Muscle of leg (tissue), 11 donors: Measurements from ENCODE around the gene APC2. TPM values are rescaled to one million over a fixed set of nuclear protein-coding genes. Genes with fewer than 3 reads are reported as not detected.
"Not testable (repeated sequence)": the region's sequence is repeated elsewhere in the genome, so short reads cannot be mapped to it uniquely, and the experiment has no call there.

Experiments
- DNase-seq: peaks from one replicate; pipeline ENCODE4 v3.0.0; 2013
- H3K27ac ChIP-seq: one replicate; pipeline ENCODE4 v1.5.1; 2013; ENCODE audit warnings: mild to moderate bottlenecking, low read length, control low read depth
- H3K27me3 ChIP-seq: one replicate; pipeline ENCODE4 v1.6.1; 2013; ENCODE audit warnings: low read length; ENCODE audit not compliant: control insufficient read depth, insufficient read depth
- H3K36me3 ChIP-seq: one replicate; pipeline ENCODE4 v1.6.1; 2013; ENCODE audit warnings: low read length; ENCODE audit not compliant: control insufficient read depth, insufficient read depth
- H3K4me1 ChIP-seq: one replicate; pipeline ENCODE4 v1.6.1; 2013; ENCODE audit warnings: low read length; ENCODE audit not compliant: control insufficient read depth, insufficient read depth
- H3K4me3 ChIP-seq: one replicate; pipeline ENCODE4 v1.5.1; 2013; ENCODE audit warnings: low read length, control low read depth
- H3K9me3 ChIP-seq: replicated peaks from 2 replicates; pipeline ENCODE4 v1.6.1; 2013; ENCODE audit warnings: low read depth, low read length; ENCODE audit not compliant: control insufficient read depth
- WGBS: methylation state at CpG from one replicate; pipeline ENCODE4 v1.1.5; 2013; ENCODE audit warnings: missing lambda C conversion rate; ENCODE audit not compliant: insufficient coverage; 5-methylcytosine and 5-hydroxymethylcytosine counted together
- polyA plus RNA-seq, 8 donors: library from polyadenylated mRNA; unstranded; fragments of 120-200 nt; gene quantifications; one replicate each; pipeline versions ENCODE4 v1.2.1 to v1.2.3, GENCODE V29; 2013; ENCODE audit warnings: inconsistent platforms in 1 of 8, low replicate concordance in 1 of 8; ENCODE audit not compliant: insufficient read length in 8 of 8, insufficient read depth in 1 of 8
- total RNA-seq: library from RNA; stranded (reverse); fragments of 120-200 nt; gene quantifications from one replicate; pipeline ENCODE4 v1.2.4, GENCODE V29; 2013

APC2 gene
- total and polyA plus RNA-seq, 9 donors, result 0.40 to 1.3 (median 1.1) TPM

DNA sequence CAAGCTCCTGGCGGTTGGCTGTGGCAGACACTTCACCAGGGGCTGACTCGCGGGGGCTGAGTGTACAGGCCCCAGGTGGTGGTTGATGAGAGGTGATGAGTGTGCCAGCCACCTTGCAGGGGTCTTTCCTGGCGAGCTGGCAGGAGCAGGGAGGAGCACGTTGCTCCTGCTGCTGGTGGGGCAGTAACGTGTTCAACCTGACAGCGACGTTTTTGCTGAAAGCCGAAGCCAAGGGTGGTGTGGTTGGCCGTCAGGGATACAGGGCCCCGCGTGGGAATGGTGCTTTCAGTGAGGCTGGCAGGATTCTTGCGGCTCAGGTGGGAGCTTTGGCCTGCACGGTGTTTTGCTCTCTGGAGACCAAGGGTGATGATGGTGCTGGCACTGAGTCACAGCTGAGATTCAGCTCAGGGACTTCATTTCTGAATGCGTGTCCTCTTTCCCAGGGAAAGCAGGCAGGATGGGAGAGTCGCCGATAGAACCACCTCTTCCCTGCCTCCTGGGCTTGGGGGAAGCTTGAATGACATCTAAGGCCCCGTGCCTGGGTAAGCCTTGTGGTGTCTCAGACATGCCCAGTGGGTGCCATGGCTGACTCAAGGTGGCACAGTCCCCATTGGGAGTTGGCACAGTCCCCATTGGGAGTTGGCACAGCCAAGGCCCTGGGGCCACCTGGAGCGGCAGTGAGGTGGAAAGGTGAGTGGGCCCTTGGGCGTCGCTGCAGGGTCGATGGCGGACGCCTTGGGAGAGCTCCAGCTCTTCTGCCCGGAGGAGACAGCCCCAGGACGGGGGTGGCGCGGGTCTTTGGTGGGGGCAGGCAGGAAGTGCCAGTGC lies 33.7 kb upstream of the APC2 start:
- H3K27me3 ChIP-seq, result no peaks in the 10 kb centered on the region
- DNase-seq, result no peak
- 54% methylated on average over 20 of the region's 28 CpGs for WGBS
- no peak overlapping the region for H3K4me3 ChIP-seq
- H3K36me3 ChIP-seq, result peaks cover 57% of the 10 kb centered on the region
- H3K4me1 ChIP-seq, result peaks cover 45% of the 10 kb centered on the region
- H3K27ac ChIP-seq, result peak overlapping the region; percentile 38
- no peaks in the 10 kb centered on the region for H3K9me3 ChIP-seq

- peaks cover 42% of the 10 kb centered on the region for H3K4me1 ChIP-seq
- peaks cover 65% of the 10 kb centered on the region for H3K36me3 ChIP-seq
- no peaks in the 10 kb centered on the region for H3K9me3 ChIP-seq
- H3K27me3 ChIP-seq, result no peaks in the 10 kb centered on the region
- 66% methylated on average over 21 of the region's 21 CpGs for WGBS
- no peak overlapping the region for H3K27ac ChIP-seq
- no peak overlapping the region for H3K4me3 ChIP-seq
- DNase-seq, result no peak
Observed at GRCh38 chr19:1417145-1417544, 32.8 kb upstream of the APC2 start.

GRCh38 chr19:1417681-1418495 lies 32.0 kb upstream of the APC2 start:
- H3K4me1 ChIP-seq, result peaks cover 40% of the 10 kb centered on the region
- H3K27ac ChIP-seq, result no peak overlapping the region
- no peaks in the 10 kb centered on the region for H3K27me3 ChIP-seq
- WGBS, result 70% methylated on average over 14 of the region's 30 CpGs
- no peaks in the 10 kb centered on the region for H3K9me3 ChIP-seq
- no peak for DNase-seq
- peaks cover 65% of the 10 kb centered on the region for H3K36me3 ChIP-seq
- no peak overlapping the region for H3K4me3 ChIP-seq

DNA sequence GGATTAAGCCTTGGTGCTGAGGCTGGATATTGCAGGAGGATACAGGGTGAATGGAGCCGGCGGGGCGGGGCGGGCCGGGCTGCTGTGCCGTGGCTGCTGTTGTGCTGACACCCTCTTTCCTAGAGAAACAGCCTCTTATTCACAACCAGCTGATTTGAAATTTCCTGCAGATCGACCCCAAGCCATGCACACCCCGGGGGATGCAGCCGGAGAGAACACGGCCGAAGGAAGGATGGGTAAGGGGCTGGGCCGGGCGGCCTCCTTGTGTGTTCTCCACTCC lies 31.5 kb upstream of the APC2 start:
- Histone ChIP-seq H3K4me3 (no peak overlapping the region), H3K36me3 (peaks cover 65% of the 10 kb centered on the region), H3K27me3 (no peaks in the 10 kb centered on the region), H3K9me3 (no peaks in the 10 kb centered on the region), H3K27ac (no peak overlapping the region), H3K4me1 (peaks cover 37% of the 10 kb centered on the region)
- DNase-seq, result no peak
- 76% methylated on average over 7 of the region's 13 CpGs for WGBS

DNA sequence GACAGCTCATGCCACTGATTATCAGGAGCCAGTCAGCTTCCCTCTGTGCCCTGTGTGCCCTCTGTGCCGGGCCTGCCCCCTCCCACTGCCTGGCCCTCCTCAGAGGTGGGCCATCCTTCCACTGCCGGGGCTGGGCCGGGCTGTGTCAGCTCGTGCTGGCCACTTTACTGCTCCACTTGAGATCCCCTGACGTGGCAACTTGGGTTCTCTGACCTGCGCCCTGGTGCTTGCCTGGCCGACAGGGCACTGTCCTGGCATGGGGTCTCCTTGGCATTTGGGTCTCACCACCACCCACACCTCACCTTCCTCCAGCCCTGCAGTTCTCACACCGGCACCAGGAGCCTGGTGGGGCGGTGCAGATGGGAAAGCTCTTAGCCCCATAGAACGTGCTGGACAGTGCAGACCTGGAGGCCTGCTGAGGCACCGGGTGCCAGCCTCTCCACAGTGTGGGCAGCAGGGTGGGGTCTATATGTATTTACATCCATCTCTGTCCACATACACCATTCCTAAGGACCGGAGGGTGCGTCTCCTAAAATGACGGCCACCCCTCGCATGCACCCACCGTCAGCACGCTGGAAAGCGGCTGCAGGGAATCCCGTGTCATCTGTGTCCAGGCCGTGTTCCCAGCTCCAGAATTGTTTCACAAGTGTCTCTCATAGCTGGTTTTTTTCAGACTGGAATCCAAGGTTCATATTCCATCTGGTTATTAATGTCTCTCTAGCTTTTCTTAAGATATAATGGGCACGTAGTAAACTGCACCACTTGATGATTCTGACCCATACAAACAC lies 30.8 kb upstream of the APC2 start:
- WGBS, result 89% methylated on average over 16 of the region's 21 CpGs
- H3K4me1 ChIP-seq, result peaks cover 37% of the 10 kb centered on the region
- no peak for DNase-seq
- H3K27me3 ChIP-seq, result no peaks in the 10 kb centered on the region
- H3K4me3 ChIP-seq, result no peak overlapping the region
- H3K36me3 ChIP-seq, result peaks cover 70% of the 10 kb centered on the region
- H3K27ac ChIP-seq, result no peak overlapping the region
- no peaks in the 10 kb centered on the region for H3K9me3 ChIP-seq

- H3K9me3 ChIP-seq, H3K27ac ChIP-seq, H3K27me3 ChIP-seq, H3K4me3 ChIP-seq, DNase-seq: not testable (repeated sequence)
- WGBS, result no CpG with 5 or more reads among the region's 43 CpGs
- Histone ChIP-seq H3K4me1 (peaks cover 34% of the 10 kb centered on the region), H3K36me3 (peaks cover 69% of the 10 kb centered on the region)
Observed at GRCh38 chr19:1420085-1420484, 29.8 kb upstream of the APC2 start.

- H3K27me3 ChIP-seq, result no peaks in the 10 kb centered on the region
- WGBS, result 87% methylated on average over 15 of the region's 15 CpGs
Observed at GRCh38 chr19:1420590-1420989, 29.3 kb upstream of the APC2 start.

DNA sequence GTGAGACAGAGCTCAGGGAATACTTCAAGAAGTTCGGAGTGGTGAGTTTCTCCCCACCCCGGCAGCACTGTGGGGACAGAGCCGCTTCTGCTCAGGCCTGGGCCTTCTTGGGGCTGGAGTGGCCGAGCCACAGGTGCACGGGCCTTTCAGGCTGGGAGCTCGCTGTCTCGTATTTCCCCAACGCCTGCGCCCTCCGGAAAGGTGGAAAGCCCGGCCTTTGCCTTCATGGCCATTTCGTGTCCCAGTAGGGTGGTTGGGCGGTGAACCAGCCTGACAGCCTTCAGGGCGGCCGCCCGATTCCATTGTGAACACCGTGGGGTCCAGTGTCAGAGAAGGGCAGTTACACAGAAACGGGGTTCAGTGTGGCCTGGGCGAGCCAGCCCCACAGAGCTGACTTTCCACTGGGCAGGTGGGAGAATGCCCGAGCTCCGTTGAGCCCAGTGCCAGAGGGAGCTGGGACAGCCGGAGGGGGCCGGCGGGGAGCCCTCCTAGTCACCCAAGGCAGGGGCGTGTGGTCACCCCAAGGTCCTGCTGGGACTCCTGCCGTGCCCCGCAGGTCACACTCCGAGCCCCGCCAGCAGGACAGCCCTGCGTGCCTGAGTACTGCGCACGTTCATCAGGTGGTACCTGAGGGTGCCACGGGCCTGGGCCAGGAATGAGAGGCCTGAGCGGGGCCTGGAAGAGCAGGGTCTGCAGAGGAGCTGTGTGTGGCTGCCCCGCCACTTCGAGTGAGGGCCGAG lies 28.5 kb upstream of the APC2 start:
- no peak overlapping the region for H3K4me3 ChIP-seq
- H3K27me3 ChIP-seq, result no peaks in the 10 kb centered on the region
- peak overlapping the region; percentile 20 for H3K27ac ChIP-seq
- H3K9me3 ChIP-seq, result no peaks in the 10 kb centered on the region
- WGBS, result 91% methylated on average over 35 of the region's 37 CpGs
- peaks cover 21% of the 10 kb centered on the region for H3K4me1 ChIP-seq
- DNase-seq, result no peak
- peaks cover 77% of the 10 kb centered on the region for H3K36me3 ChIP-seq

More at GRCh38 chr19:1420590-1420989, 29.3 kb upstream of the APC2 start:
- Histone ChIP-seq H3K4me3 (no peak overlapping the region), H3K36me3 (peaks cover 74% of the 10 kb centered on the region), H3K4me1 (peaks cover 28% of the 10 kb centered on the region), H3K27ac (no peak overlapping the region), H3K9me3 (no peaks in the 10 kb centered on the region)
- DNase-seq, result no peak

GRCh38 chr19:1421958-1422305 lies 28.0 kb upstream of the APC2 start:
- H3K4me1 ChIP-seq, result peaks cover 15% of the 10 kb centered on the region
- 77% methylated on average over 22 of the region's 22 CpGs for WGBS
- peak overlapping the region; percentile 20 for H3K27ac ChIP-seq

More at GRCh38 chr19:1421958-1422305, 28.0 kb upstream of the APC2 start:
- Histone ChIP-seq H3K27me3 (no peaks in the 10 kb centered on the region), H3K4me3 (no peak overlapping the region), H3K9me3 (no peaks in the 10 kb centered on the region), H3K36me3 (peaks cover 83% of the 10 kb centered on the region)
- DNase-seq, result no peak
